GM12864 (cell line): ENCODE data around the gene TNIK.

Experiments
- DNase-seq: peaks from one replicate; pipeline ENCODE4 v3.0.0-alpha.2; 2011; ENCODE audit warnings: low read depth
- H3K4me3 ChIP-seq: 2 replicates; pipeline ENCODE4 v1.5.1; 2011; ENCODE audit warnings: mild to moderate bottlenecking, low read depth, low read length, control low read depth
- CTCF ChIP-seq: IDR thresholded peaks from 2 replicates; pipeline ENCODE4 v1.5.1; 2011; ENCODE audit warnings: low read depth, mild to moderate bottlenecking, moderate library complexity, low read length, control low read depth, inconsistent platforms; ENCODE audit errors: missing control alignments

Gene TNIK

GRCh38 chr3:171261487-171261886 is 198.7 kb downstream of the TNIK start:
- no peak overlapping the region for H3K4me3 ChIP-seq
- TF ChIP-seq CTCF: no peak
- DNase-seq: no peak

GRCh38 chr3:171260899-171261298 is 199.3 kb downstream of the TNIK start:
- TF ChIP-seq CTCF: no peak
- no peak for DNase-seq
- H3K4me3 ChIP-seq: no peak overlapping the region

DNA sequence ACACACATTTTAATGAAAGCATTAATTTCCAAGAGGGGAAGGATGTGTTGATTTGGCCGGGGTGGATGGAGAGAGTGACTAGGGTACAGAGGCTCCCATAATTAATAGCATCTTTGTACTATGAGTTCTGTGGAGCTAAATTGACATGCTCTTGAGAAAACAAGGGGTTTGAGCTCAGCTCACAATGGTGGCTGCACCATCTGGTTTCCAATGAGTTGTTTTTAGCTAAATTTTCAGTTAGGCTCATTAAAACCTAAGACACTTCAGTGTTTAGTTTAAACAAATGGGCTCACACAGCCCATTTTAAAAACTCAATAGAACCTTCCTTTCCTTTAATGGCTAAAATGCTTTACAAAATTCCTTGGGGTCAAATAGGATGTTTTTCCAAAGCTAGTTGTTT is 199.7 kb downstream of the TNIK start:
- no peak for TF ChIP-seq CTCF
- no peak overlapping the region for H3K4me3 ChIP-seq
- no peak for DNase-seq

- no peak overlapping the region for H3K4me3 ChIP-seq
- DNase-seq: no peak
- TF ChIP-seq CTCF: no peak
Measured at GRCh38 chr3:171258316-171258715, 201.9 kb downstream of the TNIK start.

DNA sequence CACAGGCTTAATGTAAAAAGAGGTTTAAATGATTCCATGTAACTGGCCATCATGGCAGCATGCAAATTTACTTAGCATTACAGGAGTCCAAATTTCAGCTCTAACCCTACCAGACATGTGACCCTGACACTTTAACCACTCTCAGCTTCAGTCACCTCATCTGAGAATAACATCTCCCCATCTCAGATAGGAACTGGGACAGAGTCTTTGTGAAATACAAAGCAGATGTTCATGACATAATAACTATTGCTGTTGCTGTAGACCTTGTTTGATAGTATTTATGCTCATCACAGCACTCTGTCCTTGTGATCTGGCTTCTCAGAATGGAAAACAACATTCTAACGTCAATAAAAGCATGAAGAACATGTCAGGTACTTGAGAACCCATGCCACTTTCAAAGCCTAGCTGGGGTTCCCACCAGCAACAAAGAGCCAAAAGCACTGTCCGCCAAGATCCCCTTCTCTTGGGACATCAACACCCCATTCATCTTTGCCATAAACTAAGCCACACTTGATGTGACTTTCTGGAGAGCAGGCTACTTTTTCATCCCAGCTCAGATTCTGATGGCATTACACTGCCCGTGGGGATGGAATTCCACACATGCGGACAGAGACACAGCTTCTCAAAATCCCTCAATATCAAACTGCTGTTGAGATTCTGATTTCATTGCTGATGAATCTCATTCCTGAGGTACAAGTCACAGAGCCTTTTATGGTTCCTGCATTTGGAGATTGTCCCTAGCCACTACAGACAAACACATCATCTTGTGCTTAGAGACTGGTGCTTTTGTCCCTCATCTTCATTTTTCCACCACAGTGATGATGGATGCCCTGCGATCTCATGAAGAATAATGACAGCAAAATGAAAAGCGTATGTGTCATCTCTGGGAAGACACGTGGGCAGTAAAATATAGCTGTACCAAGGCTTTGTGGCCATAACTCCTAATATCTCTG is 202.7 kb downstream of the TNIK start:
- no peak overlapping the region for H3K4me3 ChIP-seq
- DNase-seq: peak; percentile 81

DNA sequence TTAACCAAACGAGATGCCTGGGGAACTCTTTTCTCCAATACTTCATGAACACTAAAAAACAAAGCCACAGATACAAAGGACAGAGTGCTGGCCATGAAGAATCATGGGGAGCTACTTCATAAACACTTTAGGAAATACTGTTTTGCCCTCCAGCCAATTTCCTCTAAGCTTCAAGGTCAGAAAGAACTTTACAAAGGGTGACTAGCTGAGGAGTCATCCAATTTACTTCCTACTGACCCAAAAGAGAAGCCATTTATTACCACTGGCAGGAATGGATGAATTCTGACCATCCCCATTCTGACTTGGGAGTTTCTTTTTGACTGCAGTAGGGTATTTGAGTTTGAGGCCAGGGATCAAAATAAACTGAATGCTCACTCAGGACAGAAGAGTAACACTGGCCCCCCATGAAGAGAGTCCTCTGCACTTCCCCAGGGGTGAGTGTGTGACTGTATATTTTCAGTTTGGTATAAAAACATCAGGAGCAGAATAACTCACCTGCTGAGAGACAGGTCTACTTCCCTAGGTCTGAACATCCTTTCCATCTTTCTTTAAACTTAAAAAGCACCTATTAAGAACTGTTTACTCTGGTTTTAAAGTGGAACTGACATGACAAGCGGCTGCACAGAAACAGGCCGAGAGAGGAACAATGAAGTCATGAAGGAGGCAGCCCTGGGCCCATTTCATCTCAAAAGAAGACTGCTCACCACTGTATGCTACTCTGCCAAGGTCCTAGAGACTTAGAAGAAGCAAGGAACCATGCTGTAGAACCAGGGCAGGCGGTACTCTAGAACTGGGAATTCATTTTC is 203.6 kb downstream of the TNIK start:
- H3K4me3 ChIP-seq: no peak overlapping the region; the same call in 1 of the 2 replicates
- TF ChIP-seq CTCF: no peak
- DNase-seq: no peak

More for the DNA sequence above, 202.7 kb downstream of the TNIK start:
- no peak for TF ChIP-seq CTCF
